ENCODE data around the gene MORN3.

GRCh38 chr12:121712190-121712460 lies 42.7 kb upstream of the MORN3 start:
- TF ChIP-seq CTCF (IDR thresholded peaks at IDR 0.05) (no peak), POLR2A (IDR thresholded peaks at IDR 0.05) (no peak)
